Measurements from ENCODE around the gene LOXL1. TPM values are rescaled to one million over a fixed set of nuclear protein-coding genes. Genes with fewer than 3 reads are reported as not detected.
A peak's percentile ranks its signal among the peaks of the same experiment; 100 is the strongest.
"Not testable (repeated sequence)": the region's sequence is repeated elsewhere in the genome, so short reads cannot be mapped to it uniquely, and the experiment has no call there.

Gene LOXL1
- total RNA-seq, 2 donors from 2014 or later, result 2.9 to 8.4 TPM

GRCh38 chr15:73959801-73960200 lies 33.5 kb downstream of the LOXL1 start:
- H3K9me3 ChIP-seq (ENCODE audit: control insufficient read depth, low read length, poor library complexity, severe bottlenecking), result no peaks in the 10 kb centered on the region
- no peak for ATAC-seq
- no peaks in the 10 kb centered on the region for H3K36me3 Mint-ChIP-seq (ENCODE audit: low read depth)
- H3K27me3 Mint-ChIP-seq, result no peaks in the 10 kb centered on the region
- no peak for DNase-seq
- no peak overlapping the region for H3K4me3 Mint-ChIP-seq
- peaks cover 22% of the 10 kb centered on the region for H3K4me1 Mint-ChIP-seq
- peak overlapping the region; percentile 79 for H3K27ac Mint-ChIP-seq

DNA sequence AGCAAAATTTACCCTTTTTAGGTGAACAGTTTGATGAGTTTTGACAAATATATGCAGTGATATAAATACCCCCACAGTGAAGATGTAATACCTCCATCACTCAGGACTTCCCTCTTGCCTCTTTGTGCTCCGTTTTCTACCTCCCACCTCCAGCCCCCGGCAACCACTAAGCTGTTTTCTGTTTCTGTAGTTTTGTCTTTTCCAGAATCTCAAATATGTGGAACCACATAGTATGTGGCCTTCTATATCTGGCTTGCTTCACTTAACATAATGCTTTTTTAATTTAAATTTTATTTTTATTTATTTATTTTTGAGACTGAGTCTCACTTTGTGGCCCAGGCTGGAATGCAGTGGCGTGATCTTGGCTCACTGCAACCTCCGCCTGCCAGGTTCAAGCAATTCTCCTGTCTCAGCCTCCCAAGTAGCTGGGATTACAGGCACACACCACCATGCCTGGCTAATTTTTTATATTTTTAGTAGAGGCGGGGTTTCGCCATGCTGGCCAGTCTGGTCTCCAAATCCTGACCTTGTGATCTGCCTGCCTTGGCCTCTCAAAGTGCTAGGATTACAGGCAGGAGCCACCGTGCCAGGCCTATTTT lies 34.3 kb downstream of the LOXL1 start:
- not testable (repeated sequence) for DNase-seq; H3K9me3 ChIP-seq (ENCODE audit: control insufficient read depth, low read length, poor library complexity, severe bottlenecking); ATAC-seq; H3K27me3 Mint-ChIP-seq; H3K36me3 Mint-ChIP-seq (ENCODE audit: low read depth)
- Mint-ChIP-seq H3K4me1 (peaks cover 29% of the 10 kb centered on the region), H3K4me3 (peak overlapping the region; percentile 39), H3K27ac (peak overlapping the region; percentile 79)

DNA sequence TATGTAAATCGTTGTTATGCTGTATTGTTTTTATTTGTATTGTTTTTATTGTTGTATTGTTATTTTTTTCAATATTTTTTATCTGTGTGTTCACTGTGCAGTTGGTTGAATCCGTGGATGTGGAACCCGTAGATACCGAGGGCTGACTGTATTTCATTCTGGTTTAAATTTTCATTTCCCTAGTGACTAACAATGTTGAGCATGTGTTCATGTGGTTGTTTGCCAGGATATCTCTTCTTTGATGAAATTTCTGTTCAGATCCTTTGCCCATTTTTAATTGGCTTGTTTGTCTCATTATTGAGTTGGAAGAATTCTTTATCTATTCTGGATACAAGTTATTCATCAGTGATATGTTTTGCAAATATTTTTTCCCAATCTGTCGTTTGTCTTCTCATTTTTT lies 36.2 kb downstream of the LOXL1 start:
- Mint-ChIP-seq H3K4me3 (no peak overlapping the region), H3K27ac (no peak overlapping the region), H3K27me3 (no peaks in the 10 kb centered on the region), H3K36me3 (ENCODE audit: low read depth) (no peaks in the 10 kb centered on the region), H3K4me1 (peaks cover 33% of the 10 kb centered on the region)
- ATAC-seq (no peak), DNase-seq (no peak)
- no peaks in the 10 kb centered on the region for H3K9me3 ChIP-seq (ENCODE audit: control insufficient read depth, low read length, poor library complexity, severe bottlenecking)

GRCh38 chr15:73964736-73965093 lies 38.5 kb downstream of the LOXL1 start:
- Mint-ChIP-seq H3K27me3 (no peaks in the 10 kb centered on the region), H3K36me3 (ENCODE audit: low read depth) (no peaks in the 10 kb centered on the region), H3K27ac (peak overlapping the region; percentile 82), H3K4me3 (peak overlapping the region; percentile 89), H3K4me1 (peaks cover 22% of the 10 kb centered on the region)
- DNase-seq, result peak; percentile 75 to 85 (median 77)
- ATAC-seq, result peak; percentile 88
- no peaks in the 10 kb centered on the region for H3K9me3 ChIP-seq (ENCODE audit: control insufficient read depth, low read length, poor library complexity, severe bottlenecking)

DNA sequence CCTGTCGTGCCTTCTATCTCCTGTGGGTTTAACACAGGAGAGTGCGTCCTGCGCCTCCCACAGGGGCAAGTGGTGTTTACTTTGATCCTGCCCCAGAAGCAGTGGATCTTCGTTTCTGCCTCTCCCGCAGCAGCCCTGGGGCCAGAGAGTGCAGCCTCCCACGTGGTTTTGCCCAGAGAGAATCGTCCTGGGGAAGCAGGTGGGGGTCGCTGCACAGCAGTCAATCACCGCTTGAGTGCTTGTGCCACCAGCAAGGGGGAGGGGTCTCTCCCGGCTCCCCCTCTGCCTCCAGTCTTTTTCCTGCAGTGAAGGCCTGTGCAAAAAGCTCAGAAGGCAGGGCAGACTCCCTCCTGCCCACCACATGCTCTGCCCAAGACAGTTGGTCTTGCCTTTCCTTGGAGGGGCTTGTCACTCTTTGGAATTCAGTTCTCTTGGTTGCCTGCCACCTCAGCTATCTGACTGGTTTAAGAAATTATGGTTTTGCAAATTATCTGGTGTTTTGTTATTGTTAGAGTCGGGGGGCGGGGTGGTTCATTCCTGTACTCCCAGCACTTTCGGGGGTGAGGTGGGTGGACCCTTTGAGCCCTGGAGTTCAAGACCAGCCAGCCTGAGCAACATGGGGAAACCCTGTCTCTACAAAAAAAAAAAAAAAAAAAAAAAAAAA lies 39.0 kb downstream of the LOXL1 start:
- DNase-seq (no peak), ATAC-seq (peak; percentile 56)
- no peaks in the 10 kb centered on the region for H3K9me3 ChIP-seq (ENCODE audit: control insufficient read depth, low read length, poor library complexity, severe bottlenecking)
- peaks cover 21% of the 10 kb centered on the region for H3K4me1 Mint-ChIP-seq
- H3K4me3 Mint-ChIP-seq, result peak overlapping the region; percentile 89
- no peaks in the 10 kb centered on the region for H3K27me3 Mint-ChIP-seq
- H3K36me3 Mint-ChIP-seq (ENCODE audit: low read depth), result no peaks in the 10 kb centered on the region
- peak overlapping the region; percentile 82 for H3K27ac Mint-ChIP-seq

DNA sequence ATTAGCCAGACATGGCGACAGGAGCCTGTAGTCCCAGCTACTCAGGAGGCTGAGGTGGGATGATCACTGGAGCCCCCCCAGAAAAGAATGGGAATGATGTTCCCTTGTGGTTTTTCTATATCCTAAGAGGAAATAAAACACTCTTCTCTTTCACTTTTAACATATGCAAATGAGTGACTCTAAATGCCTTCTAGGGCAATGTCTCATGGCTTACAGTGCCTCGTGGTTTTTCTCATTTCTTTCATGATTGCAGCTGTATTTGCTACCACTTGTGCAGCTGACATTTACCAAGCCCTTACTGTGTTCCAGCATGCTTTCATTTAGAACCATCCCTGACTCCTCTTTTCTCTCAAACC lies 39.5 kb downstream of the LOXL1 start:
- no peaks in the 10 kb centered on the region for H3K36me3 Mint-ChIP-seq (ENCODE audit: low read depth)
- no peaks in the 10 kb centered on the region for H3K27me3 Mint-ChIP-seq
- peak overlapping the region; percentile 82 for H3K27ac Mint-ChIP-seq
- no peaks in the 10 kb centered on the region for H3K9me3 ChIP-seq (ENCODE audit: control insufficient read depth, low read length, poor library complexity, severe bottlenecking)
- H3K4me1 Mint-ChIP-seq, result peaks cover 21% of the 10 kb centered on the region
- H3K4me3 Mint-ChIP-seq, result peak overlapping the region; percentile 89
- DNase-seq (no peak), ATAC-seq (peak; percentile 77)

GRCh38 chr15:73968461-73968860 lies 42.2 kb downstream of the LOXL1 start:
- Mint-ChIP-seq H3K27ac (no peak overlapping the region), H3K4me3 (no peak overlapping the region), H3K4me1 (peaks cover 23% of the 10 kb centered on the region), H3K36me3 (ENCODE audit: low read depth) (no peaks in the 10 kb centered on the region), H3K27me3 (no peaks in the 10 kb centered on the region)
- no peaks in the 10 kb centered on the region for H3K9me3 ChIP-seq (ENCODE audit: control insufficient read depth, low read length, poor library complexity, severe bottlenecking)
- DNase-seq (no peak), ATAC-seq (no peak)

DNA sequence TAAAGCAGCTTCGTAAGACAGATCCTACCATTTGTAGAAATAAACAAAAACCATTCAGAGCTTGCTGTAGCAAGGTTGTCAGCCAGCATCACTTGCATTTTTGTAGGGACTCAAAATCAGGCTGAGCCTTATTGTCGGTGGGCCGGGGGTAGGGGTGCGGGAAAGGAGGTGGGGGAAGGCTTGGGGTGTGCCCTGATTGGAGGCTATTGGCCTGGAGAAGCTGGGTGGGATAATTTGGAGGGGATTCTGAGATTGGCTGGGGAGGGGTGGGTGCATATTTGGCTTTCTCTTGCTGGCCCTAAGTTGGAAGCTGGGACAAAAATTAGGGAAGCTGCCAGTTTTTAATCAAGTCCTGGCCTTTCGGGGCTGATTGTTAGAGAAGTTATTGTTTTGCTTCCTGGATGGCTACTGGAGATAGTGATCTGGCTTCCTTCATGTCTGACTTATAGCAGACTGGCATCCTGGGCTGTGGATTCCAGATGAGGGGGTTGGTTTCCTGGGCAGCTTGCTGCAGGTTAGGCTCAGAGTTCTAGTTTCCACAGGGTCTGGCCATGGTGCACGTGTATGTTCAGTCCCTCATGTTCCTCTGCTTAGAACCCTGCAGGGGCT lies 43.0 kb downstream of the LOXL1 start:
- no peaks in the 10 kb centered on the region for H3K9me3 ChIP-seq (ENCODE audit: control insufficient read depth, low read length, poor library complexity, severe bottlenecking)
- H3K27ac Mint-ChIP-seq, result no peak overlapping the region
- peaks cover 2% of the 10 kb centered on the region for H3K27me3 Mint-ChIP-seq
- no peak for ATAC-seq
- no peaks in the 10 kb centered on the region for H3K36me3 Mint-ChIP-seq (ENCODE audit: low read depth)
- H3K4me3 Mint-ChIP-seq, result no peak overlapping the region
- peaks cover 23% of the 10 kb centered on the region for H3K4me1 Mint-ChIP-seq
- no peak for DNase-seq

DNA sequence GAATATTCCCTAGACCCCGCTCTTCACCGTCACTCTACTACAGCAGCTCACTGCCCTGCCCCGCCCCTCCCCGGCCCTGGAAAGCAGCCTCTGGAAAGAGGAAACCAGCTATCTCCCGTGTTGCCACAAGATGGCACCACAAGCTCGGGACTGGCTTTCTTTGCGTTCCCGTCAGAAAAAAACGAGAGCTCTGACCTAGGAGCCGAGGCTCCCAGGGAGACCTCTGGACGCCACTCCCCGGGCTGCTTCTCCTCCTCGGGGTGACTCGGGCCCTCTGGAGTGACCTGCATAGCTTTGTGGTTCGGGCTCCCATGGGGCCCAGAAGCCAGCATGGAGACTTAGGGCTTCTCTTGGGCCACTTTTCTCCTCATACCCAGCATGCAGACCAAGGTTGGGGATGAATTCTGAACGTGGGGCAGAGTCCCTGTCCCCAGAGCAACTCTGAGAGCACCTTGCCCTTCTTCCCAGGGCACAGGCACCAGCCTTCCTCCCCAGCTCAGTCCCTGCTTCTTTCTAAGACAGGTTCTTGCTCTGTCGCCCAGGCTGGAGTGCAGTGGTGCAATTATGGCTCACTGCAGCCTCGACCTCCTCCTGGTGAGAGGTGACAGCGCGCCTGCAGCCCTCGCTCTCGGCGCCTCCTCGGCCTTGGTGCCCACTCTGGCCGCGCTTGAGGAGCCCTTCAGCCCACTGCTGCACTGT lies 46.9 kb downstream of the LOXL1 start:
- Mint-ChIP-seq H3K4me3 (peak overlapping the region; percentile 52), H3K4me1 (peaks cover 12% of the 10 kb centered on the region), H3K27ac (no peak overlapping the region), H3K27me3 (peaks cover 27% of the 10 kb centered on the region), H3K36me3 (ENCODE audit: low read depth) (peaks cover 7% of the 10 kb centered on the region)
- no peaks in the 10 kb centered on the region for H3K9me3 ChIP-seq (ENCODE audit: control insufficient read depth, low read length, poor library complexity, severe bottlenecking)
- peak; percentile 86 for ATAC-seq
- DNase-seq, result peak; percentile 50 to 70 (median 64)

- Mint-ChIP-seq H3K27me3 (peaks cover 27% of the 10 kb centered on the region), H3K4me1 (peaks cover 12% of the 10 kb centered on the region)
- H3K36me3 Mint-ChIP-seq (ENCODE audit: low read depth); H3K4me3 Mint-ChIP-seq; H3K9me3 ChIP-seq (ENCODE audit: control insufficient read depth, low read length, poor library complexity, severe bottlenecking); DNase-seq; ATAC-seq; H3K27ac Mint-ChIP-seq: not testable (repeated sequence)
These were observed 47.5 kb downstream of the LOXL1 start for GRCh38 chr15:73973683-73974200.

GRCh38 chr15:73975440-73976125 lies 49.3 kb downstream of the LOXL1 start:
- not testable (repeated sequence) for H3K9me3 ChIP-seq (ENCODE audit: control insufficient read depth, low read length, poor library complexity, severe bottlenecking); H3K36me3 Mint-ChIP-seq (ENCODE audit: low read depth)
- peaks cover 27% of the 10 kb centered on the region for H3K27me3 Mint-ChIP-seq
- H3K4me1 Mint-ChIP-seq, result peaks cover 15% of the 10 kb centered on the region
- peak overlapping the region; percentile 41 for H3K27ac Mint-ChIP-seq
- H3K4me3 Mint-ChIP-seq, result peak overlapping the region; percentile 56
- DNase-seq (peak in 1 of 3 donors; percentile 36), ATAC-seq (peak; percentile 71)

DNA sequence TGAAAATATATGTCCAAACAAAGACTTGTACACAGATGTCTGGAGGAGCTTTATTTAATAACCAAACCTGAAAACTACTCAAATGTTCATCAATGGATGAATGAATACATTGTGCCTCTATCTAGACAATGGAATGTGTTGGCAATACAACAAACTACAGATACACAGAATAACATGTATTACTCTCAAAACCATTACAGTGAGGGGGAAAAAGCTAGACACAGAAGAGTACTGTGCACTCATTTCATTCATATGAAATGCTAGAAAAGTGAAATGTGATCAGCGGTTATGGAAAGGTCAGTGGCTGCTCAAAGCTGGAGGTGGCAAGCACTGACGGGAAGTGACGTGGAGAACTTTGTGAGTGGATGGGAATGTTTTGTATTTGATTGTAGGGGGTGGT lies 52.6 kb downstream of the LOXL1 start:
- no peak overlapping the region for H3K4me3 Mint-ChIP-seq
- no peaks in the 10 kb centered on the region for H3K9me3 ChIP-seq (ENCODE audit: control insufficient read depth, low read length, poor library complexity, severe bottlenecking)
- no peak overlapping the region for H3K27ac Mint-ChIP-seq
- no peak for ATAC-seq
- peaks cover 27% of the 10 kb centered on the region for H3K27me3 Mint-ChIP-seq
- H3K36me3 Mint-ChIP-seq (ENCODE audit: low read depth), result peaks cover 7% of the 10 kb centered on the region
- DNase-seq, result no peak
- peaks cover 25% of the 10 kb centered on the region for H3K4me1 Mint-ChIP-seq

DNA sequence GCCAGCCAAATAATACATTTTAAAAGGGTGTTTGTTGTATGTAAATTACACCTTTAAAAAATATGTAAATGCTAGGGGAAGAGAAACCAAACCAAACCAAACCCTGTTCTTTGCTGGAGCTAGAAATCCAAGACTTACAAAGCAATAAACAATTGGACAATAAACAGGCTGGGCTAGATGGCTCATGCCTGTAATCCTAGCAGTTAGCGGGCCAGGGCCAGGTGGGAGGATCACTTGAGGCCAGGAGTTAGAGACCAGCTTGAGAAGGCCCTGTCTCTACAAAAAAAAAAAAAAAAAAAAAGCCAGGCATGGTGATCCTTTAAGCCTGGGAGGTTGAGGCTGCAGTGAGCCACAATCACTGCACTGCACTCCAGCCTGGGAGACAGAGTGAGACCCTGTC lies 53.4 kb downstream of the LOXL1 start:
- Mint-ChIP-seq H3K4me1 (peaks cover 30% of the 10 kb centered on the region), H3K4me3 (no peak overlapping the region), H3K27ac (no peak overlapping the region), H3K36me3 (ENCODE audit: low read depth) (peaks cover 9% of the 10 kb centered on the region), H3K27me3 (peaks cover 21% of the 10 kb centered on the region)
- ATAC-seq (no peak), DNase-seq (no peak)
- H3K9me3 ChIP-seq (ENCODE audit: control insufficient read depth, low read length, poor library complexity, severe bottlenecking), result no peaks in the 10 kb centered on the region

All from T-helper 17 cell (primary cell).